Sigmoid colon (tissue), 7 donors: ENCODE data around the gene MCHR2. TPM values are rescaled to one million over a fixed set of nuclear protein-coding genes. Genes with fewer than 3 reads are reported as not detected.

Experiments
- DNase-seq: peaks from one replicate; pipeline ENCODE4 v3.0.0-alpha.2; 2019
- H3K27ac ChIP-seq, 4 donors: fragments of 200-600 bp; sonication (generic); one replicate each; pipeline ENCODE4 v1.5.1; 2016 to 2019; ENCODE audit warnings: mild to moderate bottlenecking in 1 of 4
- H3K27me3 ChIP-seq, 3 donors: fragments of 200-600 bp; sonication (generic); one replicate each; pipeline ENCODE4 v1.5.1; 2019; ENCODE audit warnings: mild to moderate bottlenecking in 1 of 3
- H3K36me3 ChIP-seq, 4 donors: fragments of 200-600 bp; sonication (generic); one replicate each; pipeline ENCODE4 v1.5.1; 2016 to 2019
- H3K4me1 ChIP-seq, 4 donors: fragments of 200-600 bp; sonication (generic); one replicate each; pipeline ENCODE4 v1.5.1; 2017 to 2019
- H3K4me3 ChIP-seq, 4 donors: fragments of 200-600 bp; sonication (generic); one replicate each; pipeline ENCODE4 v1.5.1; 2017 to 2019; ENCODE audit warnings: mild to moderate bottlenecking in 2 of 4, moderate library complexity in 1 of 4
- H3K9me3 ChIP-seq, 4 donors: fragments of 200-600 bp in 3 of 4; sonication (generic) in 3 of 4; one replicate each; pipeline versions ENCODE4 v1.5.1 to v1.6.1; 2013 to 2019
- EP300 ChIP-seq, 4 donors: sonication (generic); formaldehyde crosslinking; IDR thresholded peaks; one replicate each; pipeline ENCODE4 v1.6.1; 2017; ENCODE audit warnings: antibody characterized with exemption in 4 of 4
- POLR2A ChIP-seq, 2 donors: fragments of 450-650 bp; IDR thresholded peaks; one replicate each; pipeline ENCODE4 v1.6.1; 2016; ENCODE audit warnings: antibody characterized with exemption in 2 of 2, mild to moderate bottlenecking in 2 of 2, moderate library complexity in 2 of 2
- POLR2AphosphoS5 ChIP-seq, 4 donors: sonication (generic); formaldehyde crosslinking; IDR thresholded peaks; one replicate each; pipeline ENCODE4 v1.6.1; 2017; ENCODE audit warnings: antibody characterized with exemption in 4 of 4
- WGBS, 2 donors: extraction: QIAGEN DNeasy Blood & Tissue Kit; methylation state at CpG; one replicate each; pipeline ENCODE4 v1.1.7; 2013; 5-methylcytosine and 5-hydroxymethylcytosine counted together
- intact Hi-C: fragments of 100-400 bp; cut with DNase I; formaldehyde crosslinking; loops from one replicate; pipeline ENCODE4 v1.15.1; 2023
- polyA plus RNA-seq, 3 donors: library from polyadenylated mRNA; stranded (reverse); fragments of 200-250 nt; gene quantifications; one replicate each; pipeline ENCODE4 v1.2.3, GENCODE V29; 2013
- total RNA-seq, 4 donors: library from RNA; depleted of rRNA; stranded (reverse); fragments of >200 nt; gene quantifications; one replicate each; pipeline ENCODE4 v1.1.0, GENCODE V29; 2016
- TF ChIP-seq, protein P1 (sequence below), 4 experiments: fragments of 450-650 bp in 3 of 4; fragments of 200-600 bp in 1 of 4; IDR thresholded peaks; one replicate each; pipeline ENCODE4 v1.5.1; 2016 to 2019; ENCODE audit warnings: antibody characterized with exemption in 4 of 4, mild to moderate bottlenecking in 3 of 4, moderate library complexity in 2 of 4
- donor health status: healthy with polysubstance abuse.
- donor health status: Bipolar disorder and iron deficiency.
- donor health status: healthy.

Gene MCHR2
- total and polyA plus RNA-seq, 7 donors, result 0.33 to 0.36 TPM; not detected in 5

DNA sequence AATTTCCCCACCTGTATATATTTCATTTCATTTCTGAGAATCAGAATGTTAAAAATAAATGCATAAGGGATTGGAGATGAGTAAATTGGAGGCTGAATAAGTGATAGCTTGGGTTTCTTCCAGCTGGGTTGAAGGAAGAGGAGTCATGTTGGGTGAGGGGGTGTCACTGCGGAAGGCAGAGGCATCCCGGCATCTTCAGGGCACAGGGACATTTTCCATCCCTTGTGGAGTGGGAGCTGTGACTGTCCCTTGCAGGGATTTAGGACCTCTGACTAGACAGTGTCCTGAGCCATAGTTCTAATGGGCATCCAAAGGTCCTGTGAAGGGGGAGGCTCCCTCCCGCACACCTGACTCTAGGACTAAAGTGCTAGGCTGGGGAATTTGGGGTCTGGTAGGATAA is 2.1 kb downstream of the MCHR2 start:
- TF ChIP-seq EP300 (IDR thresholded peaks at IDR 0.05) (no peak), POLR2AphosphoS5 (IDR thresholded peaks at IDR 0.05) (no peak), POLR2A (IDR thresholded peaks at IDR 0.05) (no peak)
- TF ChIP-seq, protein P1, sequence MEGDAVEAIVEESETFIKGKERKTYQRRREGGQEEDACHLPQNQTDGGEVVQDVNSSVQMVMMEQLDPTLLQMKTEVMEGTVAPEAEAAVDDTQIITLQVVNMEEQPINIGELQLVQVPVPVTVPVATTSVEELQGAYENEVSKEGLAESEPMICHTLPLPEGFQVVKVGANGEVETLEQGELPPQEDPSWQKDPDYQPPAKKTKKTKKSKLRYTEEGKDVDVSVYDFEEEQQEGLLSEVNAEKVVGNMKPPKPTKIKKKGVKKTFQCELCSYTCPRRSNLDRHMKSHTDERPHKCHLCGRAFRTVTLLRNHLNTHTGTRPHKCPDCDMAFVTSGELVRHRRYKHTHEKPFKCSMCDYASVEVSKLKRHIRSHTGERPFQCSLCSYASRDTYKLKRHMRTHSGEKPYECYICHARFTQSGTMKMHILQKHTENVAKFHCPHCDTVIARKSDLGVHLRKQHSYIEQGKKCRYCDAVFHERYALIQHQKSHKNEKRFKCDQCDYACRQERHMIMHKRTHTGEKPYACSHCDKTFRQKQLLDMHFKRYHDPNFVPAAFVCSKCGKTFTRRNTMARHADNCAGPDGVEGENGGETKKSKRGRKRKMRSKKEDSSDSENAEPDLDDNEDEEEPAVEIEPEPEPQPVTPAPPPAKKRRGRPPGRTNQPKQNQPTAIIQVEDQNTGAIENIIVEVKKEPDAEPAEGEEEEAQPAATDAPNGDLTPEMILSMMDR (IDR thresholded peaks at IDR 0.05), result no peak
- Histone ChIP-seq H3K4me1 (peaks cover 0 to 10% (median 0%) of the 10 kb centered on the region in 4 donors), H3K27me3 (peaks cover 4 to 53% (median 19%) of the 10 kb centered on the region in 3 donors), H3K4me3 (no peak overlapping the region), H3K27ac (no peak overlapping the region), H3K9me3 (no peaks in the 10 kb centered on the region), H3K36me3 (no peaks in the 10 kb centered on the region)
- WGBS, 2 donors, result 94% methylated on average over 3 of the region's 3 CpGs
- intact Hi-C loops, result no loop called here
- DNase-seq, result no peak

DNA sequence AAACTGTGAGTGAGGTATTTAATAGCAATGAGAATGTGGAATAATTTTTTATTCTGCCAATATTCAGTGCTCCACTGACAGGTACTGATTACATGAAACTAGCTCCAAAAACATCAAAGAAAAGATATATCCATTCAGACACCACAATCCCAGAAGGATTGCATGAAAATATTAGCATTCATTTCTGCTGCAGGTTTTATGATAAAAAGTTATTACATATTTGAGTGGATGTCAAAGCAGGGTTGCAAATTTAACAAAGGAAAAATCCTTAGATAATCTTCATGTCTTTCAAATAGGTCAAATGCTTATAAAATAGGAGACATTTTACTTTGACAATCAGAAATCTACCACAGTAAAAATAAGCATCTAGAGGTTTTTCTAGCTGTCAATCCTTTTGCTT is 13.3 kb downstream of the MCHR2 start:
- no peak overlapping the region for H3K4me3 ChIP-seq
- TF ChIP-seq, protein P1 (IDR thresholded peaks at IDR 0.05), result no peak
- TF ChIP-seq EP300 (IDR thresholded peaks at IDR 0.05), result no peak
- TF ChIP-seq POLR2AphosphoS5 (IDR thresholded peaks at IDR 0.05), result no peak
- no peak for TF ChIP-seq POLR2A (IDR thresholded peaks at IDR 0.05)
- H3K27ac ChIP-seq, result no peak overlapping the region
- no peak for DNase-seq
- intact Hi-C loops, result no loop called here
- H3K27me3 ChIP-seq, result no peaks in the 10 kb centered on the region
- H3K4me1 ChIP-seq, result no peaks in the 10 kb centered on the region
- H3K9me3 ChIP-seq, result no peaks in the 10 kb centered on the region
- H3K36me3 ChIP-seq, result no peaks in the 10 kb centered on the region

DNA sequence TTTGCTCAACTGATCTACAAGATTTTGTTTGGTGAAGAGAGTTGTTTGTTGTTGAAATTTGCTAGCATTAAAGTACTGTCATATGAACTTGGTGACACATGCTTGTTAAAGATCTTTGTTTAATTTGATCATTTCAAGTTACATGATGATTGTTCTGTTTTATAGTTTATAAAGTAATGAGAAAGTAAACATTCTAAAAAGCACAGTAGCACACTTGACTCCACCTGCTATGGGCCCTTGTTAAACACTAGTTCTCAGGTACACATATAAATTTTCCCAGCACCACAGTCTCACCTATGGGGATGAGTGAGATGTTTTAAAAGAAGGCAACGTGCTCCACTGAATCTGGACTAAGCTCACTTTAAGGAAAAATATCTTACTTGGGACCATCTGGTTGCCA is 14.1 kb downstream of the MCHR2 start:
- H3K4me3 ChIP-seq, result no peak overlapping the region
- intact Hi-C loops, result no loop called here
- H3K4me1 ChIP-seq, result no peaks in the 10 kb centered on the region
- TF ChIP-seq POLR2AphosphoS5 (IDR thresholded peaks at IDR 0.05), result no peak
- TF ChIP-seq, protein P1 (IDR thresholded peaks at IDR 0.05), result no peak
- no peak for TF ChIP-seq POLR2A (IDR thresholded peaks at IDR 0.05)
- no peak for TF ChIP-seq EP300 (IDR thresholded peaks at IDR 0.05)
- no peak for DNase-seq
- H3K9me3 ChIP-seq, result no peaks in the 10 kb centered on the region
- H3K27ac ChIP-seq, result no peak overlapping the region
- WGBS, 2 donors, result 14 to 57% methylated on average over 1 of the region's 1 CpG
- H3K36me3 ChIP-seq, result no peaks in the 10 kb centered on the region
- no peaks in the 10 kb centered on the region for H3K27me3 ChIP-seq

DNA sequence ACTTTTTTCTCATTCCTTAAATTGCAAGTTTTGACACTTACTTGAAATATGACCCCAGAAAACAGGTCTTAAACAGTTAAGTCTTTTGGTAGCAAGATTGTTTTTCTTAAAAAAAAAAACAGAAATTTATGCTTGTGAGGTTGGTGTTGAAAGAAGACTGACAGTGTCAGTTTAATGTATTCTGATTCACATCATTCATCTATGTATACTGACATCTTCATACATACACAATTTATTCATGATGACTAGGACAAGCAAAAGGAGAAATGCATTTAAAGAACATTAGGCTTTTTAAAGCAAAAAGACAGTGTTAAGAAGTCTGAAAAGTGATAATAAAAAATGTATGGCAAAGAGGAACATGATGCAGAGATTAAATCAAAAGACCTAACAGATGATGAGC is 27.0 kb downstream of the MCHR2 start:
- Histone ChIP-seq H3K27ac (no peak overlapping the region), H3K4me3 (no peak overlapping the region), H3K9me3 (no peaks in the 10 kb centered on the region), H3K4me1 (no peaks in the 10 kb centered on the region), H3K27me3 (no peaks in the 10 kb centered on the region), H3K36me3 (no peaks in the 10 kb centered on the region)
- intact Hi-C loops, result no loop called here
- DNase-seq, result no peak
- TF ChIP-seq EP300 (IDR thresholded peaks at IDR 0.05) (no peak), POLR2A (IDR thresholded peaks at IDR 0.05) (no peak), POLR2AphosphoS5 (IDR thresholded peaks at IDR 0.05) (no peak)
- TF ChIP-seq, protein P1 (IDR thresholded peaks at IDR 0.05), result no peak

DNA sequence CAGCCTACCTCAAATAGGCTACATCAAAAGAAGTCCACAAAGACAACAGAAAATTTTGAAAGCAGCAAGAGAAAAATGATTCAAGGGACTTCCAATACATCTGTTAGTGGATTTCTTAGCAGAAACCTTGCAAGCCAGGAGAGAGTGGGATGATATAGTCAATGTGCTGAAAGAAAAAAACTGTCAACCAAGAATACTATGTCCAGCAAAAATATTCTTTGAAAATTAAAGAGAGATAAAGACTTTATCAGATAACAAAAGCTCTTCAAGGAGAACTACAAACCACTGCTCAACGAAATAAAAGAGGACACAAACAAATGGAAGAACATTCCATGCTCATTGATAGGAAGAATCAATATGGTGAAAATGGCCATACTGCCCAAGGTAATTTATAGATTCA is 34.0 kb downstream of the MCHR2 start:
- Histone ChIP-seq H3K4me3 (no peak overlapping the region), H3K27me3 (no peaks in the 10 kb centered on the region), H3K36me3 (no peaks in the 10 kb centered on the region), H3K9me3 (peaks cover 0 to 14% (median 2%) of the 10 kb centered on the region in 4 donors), H3K4me1 (no peaks in the 10 kb centered on the region), H3K27ac (no peak overlapping the region)
- intact Hi-C loops, result no loop called here
- 66 to 73% methylated on average over 1 of the region's 1 CpG for WGBS, 2 donors
- TF ChIP-seq EP300 (IDR thresholded peaks at IDR 0.05) (no peak), POLR2AphosphoS5 (IDR thresholded peaks at IDR 0.05) (no peak), POLR2A (IDR thresholded peaks at IDR 0.05) (no peak)
- TF ChIP-seq, protein P1 (IDR thresholded peaks at IDR 0.05), result no peak
- DNase-seq, result no peak
